DOHH2 (cell line): ENCODE results near the gene MEF2B.

ENCODE experiments used
- H3F3A ChIP-seq: fragments of 200-600 bp; sonication (generic), shearing (Covaris generic); 2 replicates; pipeline ENCODE4 v1.6.0; 2016; ENCODE audit warnings: antibody characterized with exemption, mild to moderate bottlenecking; ENCODE audit not compliant: control insufficient read depth, insufficient read depth
- H3K27ac ChIP-seq: fragments of 200-600 bp; sonication (generic); 2 replicates; pipeline ENCODE4 v1.5.1; 2014; ENCODE audit warnings: low read depth, mild to moderate bottlenecking, low read length, moderate library complexity
- H3K27me3 ChIP-seq: fragments of 200-600 bp; sonication (generic); 2 replicates; pipeline ENCODE4 v1.6.1; 2014; ENCODE audit warnings: mild to moderate bottlenecking, low read length, mixed read lengths; ENCODE audit not compliant: control insufficient read depth
- H3K36me3 ChIP-seq: fragments of 200-600 bp; sonication (generic); 2 replicates; pipeline ENCODE4 v1.6.1; 2014; ENCODE audit warnings: mild to moderate bottlenecking, low read length, moderate library complexity, mixed read lengths; ENCODE audit not compliant: control insufficient read depth
- H3K4me1 ChIP-seq: fragments of 200-600 bp; sonication (generic); 2 replicates; pipeline ENCODE4 v1.6.1; 2014; ENCODE audit warnings: mild to moderate bottlenecking, low read length, mixed read lengths; ENCODE audit not compliant: control insufficient read depth
- H3K4me2 ChIP-seq: fragments of 200-600 bp; sonication (generic); 2 replicates; pipeline ENCODE4 v1.6.0; 2014; ENCODE audit warnings: mild to moderate bottlenecking, low read length, moderate library complexity
- H3K4me3 ChIP-seq: fragments of 200-600 bp; sonication (generic); 2 replicates; pipeline ENCODE4 v1.5.1; 2014; ENCODE audit warnings: mild to moderate bottlenecking, low read length, mixed read lengths
- H3K79me2 ChIP-seq: fragments of 200-600 bp; sonication (generic); 2 replicates; pipeline ENCODE4 v1.6.1; 2014; ENCODE audit warnings: mild to moderate bottlenecking, low read length, mixed read lengths; ENCODE audit not compliant: control insufficient read depth
- H3K9me2 ChIP-seq: fragments of 200-600 bp; sonication (generic); replicated peaks from 2 replicates; pipeline ENCODE4 v1.6.1; 2014; ENCODE audit warnings: mild to moderate bottlenecking, low read length, mixed read lengths; ENCODE audit not compliant: control insufficient read depth
- H3K9me3 ChIP-seq: fragments of 200-600 bp; sonication (generic); 2 replicates; pipeline ENCODE4 v1.6.1; 2014; ENCODE audit warnings: antibody characterized with exemption, low read length, mixed read lengths; ENCODE audit not compliant: control insufficient read depth, insufficient read depth
- H4K20me1 ChIP-seq: fragments of 200-600 bp; sonication (generic); 2 replicates; pipeline ENCODE4 v1.6.0; 2014; ENCODE audit warnings: low read depth, mild to moderate bottlenecking, antibody characterized with exemption, low read length, moderate library complexity; ENCODE audit not compliant: control insufficient read depth, insufficient read depth
- EZH2phosphoT487 ChIP-seq: fragments of 200-600 bp; sonication (generic); IDR thresholded peaks from 2 replicates; pipeline ENCODE4 v1.6.1; 2017; ENCODE audit warnings: borderline replicate concordance, mild to moderate bottlenecking, antibody characterized with exemption, low read length, moderate library complexity, mixed read lengths
- TF ChIP-seq, protein P1 (sequence below): fragments of 200-600 bp; sonication (generic); IDR thresholded peaks from one replicate; pipeline ENCODE4 v1.5.1; 2014; ENCODE audit warnings: antibody characterized with exemption, mild to moderate bottlenecking, low read depth, low read length; ENCODE audit not compliant: poor library complexity, severe bottlenecking

Gene MEF2B

DNA sequence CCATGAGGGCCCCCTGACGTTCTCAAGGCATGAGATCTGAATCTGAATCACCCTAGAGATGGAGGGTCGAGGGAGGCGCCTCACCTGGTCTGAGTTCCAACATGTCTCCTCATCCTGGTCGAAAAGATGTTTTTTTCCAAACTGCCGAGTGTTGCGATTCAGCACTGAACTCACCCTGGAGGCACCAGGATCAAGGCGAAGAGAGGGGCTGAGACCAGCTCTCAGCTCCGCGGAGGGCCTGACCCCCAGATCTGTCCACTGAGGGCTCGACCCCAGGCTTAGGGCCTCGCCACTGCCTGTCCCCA, 32.6 kb upstream of the MEF2B start:
- Histone ChIP-seq H3K79me2 (peaks cover 20% of the 10 kb centered on the region), H3K36me3 (peaks cover 37% of the 10 kb centered on the region), H3K27me3 (no peaks in the 10 kb centered on the region), H3K9me3 (no peaks in the 10 kb centered on the region), H3K4me1 (peaks cover 16% of the 10 kb centered on the region), H3F3A (peaks cover 3% of the 10 kb centered on the region; the same call in 1 of the 2 replicates), H3K27ac (peak overlapping the region; percentile 48), H3K4me3 (peak overlapping the region; percentile 95), H3K9me2 (no peaks in the 10 kb centered on the region), H3K4me2 (peak overlapping the region; percentile 100), H4K20me1 (no peaks in the 10 kb centered on the region)
- no peak for TF ChIP-seq EZH2phosphoT487
- TF ChIP-seq, protein P1, sequence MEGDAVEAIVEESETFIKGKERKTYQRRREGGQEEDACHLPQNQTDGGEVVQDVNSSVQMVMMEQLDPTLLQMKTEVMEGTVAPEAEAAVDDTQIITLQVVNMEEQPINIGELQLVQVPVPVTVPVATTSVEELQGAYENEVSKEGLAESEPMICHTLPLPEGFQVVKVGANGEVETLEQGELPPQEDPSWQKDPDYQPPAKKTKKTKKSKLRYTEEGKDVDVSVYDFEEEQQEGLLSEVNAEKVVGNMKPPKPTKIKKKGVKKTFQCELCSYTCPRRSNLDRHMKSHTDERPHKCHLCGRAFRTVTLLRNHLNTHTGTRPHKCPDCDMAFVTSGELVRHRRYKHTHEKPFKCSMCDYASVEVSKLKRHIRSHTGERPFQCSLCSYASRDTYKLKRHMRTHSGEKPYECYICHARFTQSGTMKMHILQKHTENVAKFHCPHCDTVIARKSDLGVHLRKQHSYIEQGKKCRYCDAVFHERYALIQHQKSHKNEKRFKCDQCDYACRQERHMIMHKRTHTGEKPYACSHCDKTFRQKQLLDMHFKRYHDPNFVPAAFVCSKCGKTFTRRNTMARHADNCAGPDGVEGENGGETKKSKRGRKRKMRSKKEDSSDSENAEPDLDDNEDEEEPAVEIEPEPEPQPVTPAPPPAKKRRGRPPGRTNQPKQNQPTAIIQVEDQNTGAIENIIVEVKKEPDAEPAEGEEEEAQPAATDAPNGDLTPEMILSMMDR = no peak

DNA sequence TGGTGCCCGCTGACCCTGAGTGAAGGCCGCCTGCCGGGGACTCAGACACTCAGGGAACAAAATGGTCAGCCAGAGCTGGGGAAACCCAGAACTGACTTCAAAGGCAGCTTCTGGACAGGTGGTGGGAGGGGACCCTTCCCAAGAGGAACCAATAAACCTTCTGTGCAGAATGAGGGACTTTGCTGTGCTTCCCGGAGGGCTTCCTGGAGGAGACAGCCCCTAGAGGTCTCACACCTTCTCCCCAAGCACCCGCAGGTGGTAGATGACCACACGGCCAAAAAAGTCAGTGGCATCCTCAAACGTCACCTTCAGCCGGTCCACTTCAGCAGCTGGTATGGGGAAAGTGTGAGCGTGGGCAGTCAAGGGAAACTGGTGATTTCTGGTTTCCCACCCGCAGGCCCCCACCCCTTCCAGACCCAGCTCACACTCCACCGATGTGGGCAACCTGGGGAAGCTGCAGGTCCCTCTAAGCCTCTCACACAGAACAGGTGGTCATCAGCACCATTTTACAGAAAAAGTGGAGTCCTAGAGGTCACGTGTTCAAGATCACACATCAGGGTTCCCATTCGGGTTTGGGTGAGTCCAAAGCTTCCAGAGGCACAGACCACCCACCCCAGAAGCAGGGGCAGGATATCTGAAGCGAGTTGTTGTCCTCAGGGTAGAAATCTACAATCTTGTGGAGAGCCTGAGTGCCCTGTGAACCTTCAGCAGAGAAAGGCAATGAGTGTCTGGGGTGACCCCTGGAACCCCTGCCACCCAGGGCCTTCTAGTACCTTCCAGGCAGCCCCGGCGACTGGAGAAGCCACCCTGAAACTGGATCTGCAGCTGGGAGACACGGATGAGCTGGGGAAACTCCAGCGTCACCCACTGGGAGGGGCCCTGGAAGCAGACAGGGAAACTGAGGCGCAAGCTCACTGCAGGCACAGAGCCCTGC, 31.9 kb upstream of the MEF2B start:
- Histone ChIP-seq H4K20me1 (no peaks in the 10 kb centered on the region), H3F3A (peaks cover 3% of the 10 kb centered on the region; the same call in 1 of the 2 replicates), H3K27me3 (no peaks in the 10 kb centered on the region), H3K9me2 (no peaks in the 10 kb centered on the region), H3K36me3 (peaks cover 42% of the 10 kb centered on the region), H3K4me1 (peaks cover 16% of the 10 kb centered on the region), H3K27ac (peak overlapping the region; percentile 48), H3K4me2 (peak overlapping the region; percentile 100), H3K79me2 (peaks cover 20% of the 10 kb centered on the region), H3K9me3 (no peaks in the 10 kb centered on the region), H3K4me3 (peak overlapping the region; percentile 95)
- TF ChIP-seq EZH2phosphoT487 = no peak
- TF ChIP-seq, protein P1 = no peak

DNA sequence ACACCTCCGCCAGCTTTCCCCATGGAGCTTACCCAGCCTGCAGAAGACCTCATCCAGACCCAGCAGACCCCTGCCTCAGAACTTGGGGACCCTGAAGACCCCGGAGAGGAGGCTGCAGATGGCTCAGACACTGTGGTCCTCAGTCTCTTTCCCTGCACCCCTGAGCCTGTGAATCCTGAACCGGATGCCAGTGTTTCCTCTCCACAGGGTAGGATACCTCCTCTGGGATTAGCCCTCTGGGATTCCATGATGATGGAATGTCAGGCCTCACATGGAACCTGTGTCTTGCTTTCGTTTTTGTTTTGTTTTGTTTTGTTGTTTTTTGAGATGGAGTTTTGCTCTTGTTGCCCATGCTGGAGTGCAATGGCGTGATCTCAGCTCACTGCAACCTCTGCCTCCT, 23.9 kb upstream of the MEF2B start:
- peak overlapping the region; percentile 93 for H3K4me3 ChIP-seq

More for the DNA sequence above, 23.9 kb upstream of the MEF2B start:
- peak overlapping the region; percentile 68 for H3K4me2 ChIP-seq
- no peaks in the 10 kb centered on the region for H3K9me2 ChIP-seq
- H3K36me3 ChIP-seq = peaks cover 47% of the 10 kb centered on the region
- no peaks in the 10 kb centered on the region for H3F3A ChIP-seq
- peaks cover 26% of the 10 kb centered on the region for H3K4me1 ChIP-seq
- TF ChIP-seq, protein P1 = no peak
- TF ChIP-seq EZH2phosphoT487 = no peak
- peaks cover 53% of the 10 kb centered on the region for H3K79me2 ChIP-seq
- H3K27ac ChIP-seq = no peak overlapping the region
- no peaks in the 10 kb centered on the region for H3K9me3 ChIP-seq
- H3K27me3 ChIP-seq = no peaks in the 10 kb centered on the region
- H4K20me1 ChIP-seq = no peaks in the 10 kb centered on the region
